GM12865 (cell line): ENCODE measurements around the gene FAM83F.

Source experiments
- DNase-seq: peaks from one replicate; pipeline ENCODE4 v3.0.0; 2010; ENCODE audit warnings: low read depth
- H3K4me3 ChIP-seq: 2 replicates; pipeline ENCODE4 v1.5.1; 2011; ENCODE audit warnings: mild to moderate bottlenecking, low read depth, low read length, control low read depth
- TF ChIP-seq, protein P1 (sequence below): IDR thresholded peaks from 2 replicates; pipeline ENCODE4 v1.5.1; 2011; ENCODE audit warnings: low read length, control low read depth, low read depth, inconsistent platforms; ENCODE audit not compliant: insufficient read depth; ENCODE audit errors: missing control alignments

FAM83F gene

DNA sequence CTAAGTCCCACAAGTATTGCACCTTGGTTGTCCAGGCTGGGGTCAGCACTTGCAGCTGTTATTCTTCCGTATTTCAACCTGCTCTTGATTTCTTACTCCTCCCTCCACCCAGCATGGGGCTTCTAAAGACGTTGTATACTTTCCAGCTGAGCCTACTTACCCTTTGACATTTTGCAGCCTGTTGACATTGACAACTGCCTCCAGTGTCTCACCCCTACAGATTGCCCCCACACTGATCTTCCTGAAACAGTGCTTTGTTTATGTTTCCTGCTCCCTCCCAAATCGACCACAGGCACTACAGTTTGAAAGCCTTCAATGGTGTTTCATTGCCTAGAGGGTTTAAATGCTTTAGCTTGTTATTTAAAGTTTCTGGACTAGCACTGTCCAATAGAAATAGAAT, 56.6 kb downstream of the FAM83F start:
- peak; percentile 41 for DNase-seq
- TF ChIP-seq, protein P1, sequence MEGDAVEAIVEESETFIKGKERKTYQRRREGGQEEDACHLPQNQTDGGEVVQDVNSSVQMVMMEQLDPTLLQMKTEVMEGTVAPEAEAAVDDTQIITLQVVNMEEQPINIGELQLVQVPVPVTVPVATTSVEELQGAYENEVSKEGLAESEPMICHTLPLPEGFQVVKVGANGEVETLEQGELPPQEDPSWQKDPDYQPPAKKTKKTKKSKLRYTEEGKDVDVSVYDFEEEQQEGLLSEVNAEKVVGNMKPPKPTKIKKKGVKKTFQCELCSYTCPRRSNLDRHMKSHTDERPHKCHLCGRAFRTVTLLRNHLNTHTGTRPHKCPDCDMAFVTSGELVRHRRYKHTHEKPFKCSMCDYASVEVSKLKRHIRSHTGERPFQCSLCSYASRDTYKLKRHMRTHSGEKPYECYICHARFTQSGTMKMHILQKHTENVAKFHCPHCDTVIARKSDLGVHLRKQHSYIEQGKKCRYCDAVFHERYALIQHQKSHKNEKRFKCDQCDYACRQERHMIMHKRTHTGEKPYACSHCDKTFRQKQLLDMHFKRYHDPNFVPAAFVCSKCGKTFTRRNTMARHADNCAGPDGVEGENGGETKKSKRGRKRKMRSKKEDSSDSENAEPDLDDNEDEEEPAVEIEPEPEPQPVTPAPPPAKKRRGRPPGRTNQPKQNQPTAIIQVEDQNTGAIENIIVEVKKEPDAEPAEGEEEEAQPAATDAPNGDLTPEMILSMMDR, result no peak
- H3K4me3 ChIP-seq, result no peak overlapping the region

DNA sequence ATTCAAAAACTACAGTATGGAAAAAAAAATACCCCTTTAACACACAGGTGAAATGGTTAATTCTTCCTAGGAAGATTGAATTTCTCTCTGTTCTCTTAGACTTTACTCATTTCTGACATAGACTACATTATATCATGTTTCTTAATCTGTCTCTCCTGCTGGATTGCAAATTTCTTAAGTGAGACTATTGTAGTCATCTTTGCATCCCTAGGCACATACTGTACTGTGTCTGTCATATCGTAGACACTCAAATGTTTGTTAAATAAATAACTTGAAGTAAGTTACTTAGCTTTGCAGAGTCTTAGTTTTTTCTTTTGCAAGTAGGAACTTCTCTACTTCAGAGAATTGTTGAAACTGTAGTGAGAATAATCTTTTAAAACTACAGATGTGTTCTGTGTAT, 58.7 kb downstream of the FAM83F start:
- no peak for DNase-seq
- TF ChIP-seq, protein P1, result no peak
- no peak overlapping the region for H3K4me3 ChIP-seq

DNA sequence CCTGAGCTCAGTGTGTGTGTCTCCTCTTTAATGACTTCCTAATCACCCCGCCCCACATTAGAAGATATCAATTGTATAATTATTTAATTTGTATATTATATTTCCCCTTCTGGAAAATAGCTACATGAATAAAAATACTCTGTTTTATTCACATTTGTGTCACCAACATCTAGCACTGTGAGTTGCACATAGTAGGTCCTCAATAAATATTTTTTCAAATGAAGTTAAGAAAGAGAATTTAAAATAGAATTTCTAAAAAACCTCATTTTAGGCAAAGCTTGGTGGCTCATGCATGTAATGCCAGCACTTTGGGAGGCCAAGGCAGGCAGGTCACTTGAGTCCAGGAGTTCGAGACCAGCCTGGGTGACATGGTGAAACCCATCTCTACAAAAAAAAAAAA, 59.7 kb downstream of the FAM83F start:
- no peak overlapping the region for H3K4me3 ChIP-seq
- TF ChIP-seq, protein P1, result no peak
- DNase-seq, result no peak

DNA sequence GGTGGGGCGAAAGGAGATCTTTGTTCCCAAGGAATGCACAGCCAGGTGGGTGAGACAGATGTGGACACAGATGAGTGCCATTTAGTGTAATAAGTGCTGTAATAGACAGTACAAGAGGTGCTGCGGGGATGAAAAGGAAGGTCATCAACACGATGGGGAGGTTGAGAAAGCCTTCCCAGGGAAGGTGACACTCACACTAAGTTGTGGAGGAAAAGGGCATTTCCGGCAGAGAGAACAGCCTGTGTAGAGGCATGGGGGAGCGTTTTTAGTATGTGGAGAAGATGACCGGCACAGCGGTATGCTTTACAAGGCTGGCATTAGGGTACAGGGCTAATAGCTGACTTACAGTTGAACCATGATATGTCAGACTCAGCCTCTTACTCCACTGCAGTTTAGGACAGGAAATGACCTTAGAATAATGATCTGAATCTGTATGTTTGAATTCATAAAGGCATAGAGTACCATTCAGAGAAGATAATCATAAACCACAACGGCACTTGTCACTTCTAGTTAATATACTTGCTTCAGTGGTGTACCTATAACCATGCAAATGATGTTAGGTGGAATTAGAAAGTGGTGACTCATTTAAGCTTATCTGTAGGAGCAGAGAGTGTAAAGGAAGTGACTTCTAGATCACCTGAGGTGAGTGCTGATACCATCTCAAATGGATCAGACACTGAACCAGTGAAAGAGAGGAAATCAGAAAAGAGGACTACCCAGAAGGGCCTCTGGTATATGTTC, 60.6 kb downstream of the FAM83F start:
- peak; percentile 71 for DNase-seq
- TF ChIP-seq, protein P1, result no peak
- no peak overlapping the region for H3K4me3 ChIP-seq

DNA sequence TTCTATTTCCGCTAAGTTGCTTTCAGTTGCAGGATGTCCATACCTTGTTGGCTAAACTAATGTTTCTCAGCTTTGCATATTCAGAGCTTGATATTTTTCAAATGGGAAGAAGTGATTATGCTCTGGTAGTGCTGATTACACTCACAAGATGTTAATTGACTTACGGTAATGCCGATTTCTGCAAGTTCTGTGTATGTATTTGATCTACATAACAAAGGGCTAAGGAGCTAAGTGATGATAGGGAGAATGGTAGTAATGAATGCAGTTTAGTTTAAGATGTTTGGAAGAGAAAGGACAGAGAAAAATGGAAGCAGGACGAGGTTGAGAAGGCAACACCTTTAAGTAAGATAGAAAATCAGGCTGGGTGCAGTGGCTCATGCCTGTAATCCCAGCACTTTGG, 61.4 kb downstream of the FAM83F start:
- H3K4me3 ChIP-seq, result no peak overlapping the region
- TF ChIP-seq, protein P1, result no peak
- DNase-seq, result no peak

DNA sequence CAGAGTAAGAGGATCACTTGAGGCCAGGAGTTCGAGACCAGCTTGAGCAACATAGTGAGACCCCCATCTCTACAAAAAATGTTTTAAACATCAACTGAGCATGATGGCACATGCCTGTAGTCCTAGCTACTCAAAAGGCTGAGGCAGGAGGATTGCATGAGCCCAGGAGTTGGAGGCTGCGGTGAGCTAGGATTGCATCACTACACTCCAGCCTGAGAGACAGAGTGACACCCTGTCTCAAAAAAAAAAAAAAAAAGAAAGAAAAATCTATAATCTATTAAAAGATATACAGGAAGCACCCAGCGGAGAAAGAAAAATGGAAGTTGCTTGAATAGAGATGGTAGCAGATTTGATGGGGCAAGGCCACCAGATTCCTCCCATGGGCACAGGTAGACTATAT, 61.8 kb downstream of the FAM83F start:
- TF ChIP-seq, protein P1, result no peak
- DNase-seq, result no peak
- H3K4me3 ChIP-seq, result no peak overlapping the region

DNA sequence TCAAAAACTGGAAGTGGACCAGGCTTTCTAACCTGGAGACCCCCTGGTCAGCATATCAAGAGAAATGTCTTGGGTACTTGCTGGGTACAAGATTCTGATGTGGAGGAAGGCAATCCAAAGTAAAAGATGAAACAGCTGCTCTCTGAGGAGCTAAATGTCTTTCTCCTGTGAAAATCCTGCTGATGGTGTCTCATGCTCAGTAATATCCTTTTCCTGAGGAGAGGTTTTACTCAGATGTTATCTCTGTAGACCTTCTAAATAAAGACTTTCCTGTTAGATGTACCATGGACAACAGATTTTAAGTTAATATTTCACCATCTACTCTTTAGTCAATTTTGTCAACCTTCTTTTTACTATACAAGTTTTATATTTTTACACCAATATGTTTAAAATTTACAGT, 62.9 kb downstream of the FAM83F start:
- TF ChIP-seq, protein P1, result no peak
- H3K4me3 ChIP-seq, result no peak overlapping the region
- DNase-seq, result no peak
